GM13977 (cell line): Measurements from ENCODE around the gene CDH13.

ENCODE experiments used
- DNase-seq: peaks from one replicate; pipeline ENCODE4 v3.0.0; 2012; ENCODE audit warnings: low spot score
- in situ Hi-C: fragments of 300-500 bp; cut with MboI; formaldehyde crosslinking; loops from one replicate; pipeline ENCODE4 v1.12.0; 2022; ENCODE audit warnings: low sequenced_read_pairs, low pct_unique_long_range_greater_than_20kb, mixed read lengths, inconsistent platforms; ENCODE audit not compliant: unreplicated experiment
- TF ChIP-seq, protein P1 (sequence below): IDR thresholded peaks from 2 replicates; pipeline ENCODE4 v1.5.1; 2012; ENCODE audit warnings: mild to moderate bottlenecking, control low read depth; ENCODE audit not compliant: insufficient read depth; ENCODE audit errors: extremely low read depth, missing control alignments

The CDH13 gene

DNA sequence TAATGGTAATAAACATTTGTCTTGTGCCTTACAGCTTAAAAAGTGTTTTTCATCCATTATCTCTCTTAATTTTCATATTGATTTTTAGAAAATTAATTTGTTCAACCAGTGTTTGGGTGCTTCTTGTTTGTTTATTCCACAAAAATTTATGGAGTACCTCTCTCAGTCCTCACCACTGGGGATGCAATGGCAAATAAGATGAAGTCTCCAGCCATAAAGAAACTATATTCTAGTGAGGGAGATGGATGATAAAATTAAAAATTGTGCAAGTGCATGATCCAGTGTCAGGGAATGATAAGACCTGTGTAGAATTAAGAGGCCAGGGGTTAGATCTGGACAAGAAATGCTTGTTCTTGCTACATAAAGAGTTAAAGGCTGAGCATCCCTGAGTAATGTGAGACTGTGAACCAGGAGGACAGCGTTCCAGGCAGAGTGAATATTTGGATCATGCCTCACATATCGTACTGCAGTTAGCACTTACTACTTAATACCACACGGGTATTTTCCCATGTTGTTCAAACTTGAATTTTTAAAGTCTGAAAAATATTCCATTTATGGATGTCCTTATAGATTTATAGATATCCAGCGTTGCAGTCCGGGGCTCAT lies 645.3 kb downstream of the CDH13 start:
- TF ChIP-seq, protein P1, sequence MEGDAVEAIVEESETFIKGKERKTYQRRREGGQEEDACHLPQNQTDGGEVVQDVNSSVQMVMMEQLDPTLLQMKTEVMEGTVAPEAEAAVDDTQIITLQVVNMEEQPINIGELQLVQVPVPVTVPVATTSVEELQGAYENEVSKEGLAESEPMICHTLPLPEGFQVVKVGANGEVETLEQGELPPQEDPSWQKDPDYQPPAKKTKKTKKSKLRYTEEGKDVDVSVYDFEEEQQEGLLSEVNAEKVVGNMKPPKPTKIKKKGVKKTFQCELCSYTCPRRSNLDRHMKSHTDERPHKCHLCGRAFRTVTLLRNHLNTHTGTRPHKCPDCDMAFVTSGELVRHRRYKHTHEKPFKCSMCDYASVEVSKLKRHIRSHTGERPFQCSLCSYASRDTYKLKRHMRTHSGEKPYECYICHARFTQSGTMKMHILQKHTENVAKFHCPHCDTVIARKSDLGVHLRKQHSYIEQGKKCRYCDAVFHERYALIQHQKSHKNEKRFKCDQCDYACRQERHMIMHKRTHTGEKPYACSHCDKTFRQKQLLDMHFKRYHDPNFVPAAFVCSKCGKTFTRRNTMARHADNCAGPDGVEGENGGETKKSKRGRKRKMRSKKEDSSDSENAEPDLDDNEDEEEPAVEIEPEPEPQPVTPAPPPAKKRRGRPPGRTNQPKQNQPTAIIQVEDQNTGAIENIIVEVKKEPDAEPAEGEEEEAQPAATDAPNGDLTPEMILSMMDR: no peak
- in situ Hi-C loops: no loop called here
- DNase-seq: no peak

DNA sequence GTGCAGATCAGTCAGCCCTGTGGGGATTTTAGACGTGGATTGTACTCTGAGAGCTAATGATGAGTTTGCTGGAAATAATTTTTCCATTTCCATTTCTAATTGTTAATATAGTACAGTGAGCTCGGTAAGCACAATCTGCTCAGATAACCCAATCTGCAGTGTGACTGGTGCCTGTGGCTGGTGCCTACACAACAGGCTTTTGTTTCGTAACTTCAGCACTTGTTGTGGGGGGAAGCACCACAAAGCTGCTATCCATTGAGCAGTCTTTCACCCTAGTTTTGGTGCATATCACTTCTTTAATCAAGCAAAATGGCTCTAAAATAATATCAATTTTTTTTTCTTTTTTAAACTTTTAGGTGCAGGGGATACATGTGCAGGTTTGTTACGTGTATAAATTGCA lies 646.1 kb downstream of the CDH13 start:
- TF ChIP-seq, protein P1: no peak
- in situ Hi-C loops: no loop called here
- no peak for DNase-seq

DNA sequence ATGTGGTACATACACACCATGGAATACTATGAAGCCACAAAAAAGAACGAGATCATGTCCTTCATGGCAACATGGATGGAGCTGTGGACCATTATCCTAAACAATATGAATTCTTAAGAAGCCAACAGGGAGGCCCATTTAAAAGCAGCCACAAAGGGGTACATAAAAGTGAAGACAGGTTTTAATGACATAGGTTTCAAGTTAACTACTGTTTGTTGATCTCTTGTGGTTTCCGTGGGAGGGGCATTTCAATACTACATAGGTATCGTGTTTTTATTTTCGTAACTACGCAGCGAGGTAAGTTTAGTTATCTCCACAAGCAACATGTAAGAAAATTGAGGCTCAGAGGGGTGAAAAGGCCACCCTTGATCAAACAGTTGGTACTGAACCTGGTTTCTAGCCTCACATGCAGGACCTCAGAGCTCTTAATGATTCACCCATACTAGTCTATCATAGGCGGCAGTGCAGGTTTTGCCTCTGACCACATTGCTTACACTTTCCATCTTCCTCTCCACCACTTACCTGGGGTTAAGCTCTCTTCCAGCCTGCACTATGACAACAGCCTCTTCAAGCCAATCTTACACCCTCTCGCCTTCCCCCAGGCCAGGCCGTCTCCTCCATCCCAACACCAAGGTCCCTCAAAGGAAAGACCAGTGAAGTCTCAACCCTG lies 646.9 kb downstream of the CDH13 start:
- no peak for DNase-seq
- in situ Hi-C loops: no loop called here

DNA sequence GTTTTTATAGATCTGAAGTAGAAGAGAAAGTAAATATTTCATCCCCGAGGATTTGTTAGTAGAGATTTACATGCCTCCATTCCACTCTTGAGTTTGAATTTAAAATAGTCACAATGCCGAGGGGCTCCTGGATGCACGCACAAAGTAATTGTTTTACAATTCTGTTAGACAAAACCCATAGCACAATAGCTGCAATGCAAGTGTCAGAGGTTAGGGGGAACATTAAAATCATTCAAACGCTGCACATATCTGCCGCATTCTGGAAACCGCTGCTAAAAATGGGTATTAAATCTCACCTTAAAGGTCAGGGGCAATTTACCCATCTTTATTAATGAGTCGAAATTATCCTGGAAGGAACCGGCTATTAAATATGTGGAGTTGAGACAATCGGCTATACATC lies 652.5 kb downstream of the CDH13 start:
- DNase-seq: no peak
- in situ Hi-C loops: no loop called here
- TF ChIP-seq, protein P1: no peak

More for the DNA sequence above, 646.9 kb downstream of the CDH13 start:
- TF ChIP-seq, protein P1: no peak

DNA sequence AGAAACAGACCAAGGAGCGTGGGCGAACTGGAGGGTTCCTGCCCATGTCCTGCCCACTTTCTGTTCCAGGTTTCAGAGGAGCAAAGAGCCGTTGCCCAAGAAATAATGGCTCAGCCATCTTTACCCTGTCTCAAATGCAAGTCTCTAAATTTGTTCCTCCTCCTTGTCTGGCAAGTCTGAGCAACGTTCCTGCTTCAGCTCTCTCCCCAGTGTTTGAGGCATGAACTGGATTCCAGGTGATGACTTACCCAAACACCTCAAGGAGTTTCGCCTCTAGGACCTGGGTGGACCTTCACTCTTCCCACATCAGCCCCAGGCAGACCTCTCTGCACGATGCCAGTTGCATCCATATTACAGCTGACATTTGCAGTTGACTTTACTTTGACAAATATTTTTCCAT lies 659.2 kb downstream of the CDH13 start:
- DNase-seq: no peak
- in situ Hi-C loops: no loop called here
- TF ChIP-seq, protein P1: no peak

DNA sequence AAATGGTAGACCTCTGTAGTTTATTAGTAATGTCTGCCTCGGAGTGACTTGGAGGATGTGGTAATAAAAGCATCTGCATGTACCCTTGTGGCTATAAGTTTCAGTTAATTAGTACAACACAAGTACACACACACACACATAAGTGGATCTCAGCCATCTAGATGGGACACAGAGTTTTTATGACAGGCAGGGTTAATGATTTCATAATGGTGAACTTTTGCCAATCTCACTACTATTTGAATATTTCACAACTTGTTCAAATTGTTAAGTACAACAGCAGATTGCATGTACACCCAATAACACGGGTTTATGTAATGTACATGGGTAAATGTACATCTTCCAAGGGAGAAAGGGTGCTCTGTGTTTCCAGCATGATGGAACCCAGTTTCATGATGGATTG lies 669.7 kb downstream of the CDH13 start:
- DNase-seq: no peak

More for the DNA sequence above, 669.7 kb downstream of the CDH13 start:
- TF ChIP-seq, protein P1: no peak
- in situ Hi-C loops: no loop called here
